HG02571 (cell line): ENCODE data around the gene RENBP.

Source experiments
- ATAC-seq: cut with Tn5 transposase; IDR thresholded peaks from one replicate; pipeline ENCODE4 v1.9.1; 2021; ENCODE audit warnings: mild to moderate bottlenecking, moderate library complexity; ENCODE audit not compliant: unreplicated experiment

RENBP gene

GRCh38 chrX:153934762-153935325, 9.6 kb downstream of the RENBP start, which contains the start of gene NAA10:
NAA10 (minus strand) TSS chrX:153935037; CDS start chrX:153934904, 133 bp downstream.
- peak; percentile 86 for ATAC-seq

GRCh38 chrX:153934148-153934761, 10.2 kb downstream of the RENBP start:
- peak; percentile 8 for ATAC-seq

- no peak for ATAC-seq
Observed at GRCh38 chrX:153933748-153934147, 10.7 kb downstream of the RENBP start.

- ATAC-seq, result no peak
Observed at GRCh38 chrX:153932220-153932915, 12.1 kb downstream of the RENBP start.

- no peak for ATAC-seq
Observed at GRCh38 chrX:153931748-153932147, 12.7 kb downstream of the RENBP start.

- ATAC-seq, result no peak
Observed at GRCh38 chrX:153931151-153931550, 13.3 kb downstream of the RENBP start.

GRCh38 chrX:153930011-153930910, 14.2 kb downstream of the RENBP start:
- no peak for ATAC-seq

- ATAC-seq, result no peak
Observed at GRCh38 chrX:153929576-153929975, 14.9 kb downstream of the RENBP start.

- ATAC-seq, result no peak
Observed at GRCh38 chrX:153928846-153929245, 15.6 kb downstream of the RENBP start.

- peak; percentile 77 for ATAC-seq
Observed at GRCh38 chrX:153927922-153928760, 16.3 kb downstream of the RENBP start.

- no peak for ATAC-seq
Observed at GRCh38 chrX:153927672-153927921, 16.8 kb downstream of the RENBP start.

GRCh38 chrX:153926858-153927671, 17.4 kb downstream of the RENBP start:
- ATAC-seq, result no peak

GRCh38 chrX:153926552-153926857, 17.9 kb downstream of the RENBP start:
- ATAC-seq, result no peak

- ATAC-seq, result no peak
Observed at GRCh38 chrX:153925739-153926551, 18.5 kb downstream of the RENBP start, which contains the start of gene ARHGAP4. ARHGAP4 (minus strand) TSS chrX:153926264; CDS start chrX:153926202, 62 bp downstream.

- ATAC-seq, result no peak
Observed at GRCh38 chrX:153925387-153925738, 19.1 kb downstream of the RENBP start.

GRCh38 chrX:153924149-153924861, 20.1 kb downstream of the RENBP start:
- no peak for ATAC-seq

- no peak for ATAC-seq
Observed at GRCh38 chrX:153922932-153923857, 21.2 kb downstream of the RENBP start.
